GM23248 (cell line): Measurements from ENCODE around the gene PPP2R5D.
"Not testable (repeated sequence)": the region's sequence is repeated elsewhere in the genome, so short reads cannot be mapped to it uniquely, and the experiment has no call there.

Source experiments
- EZH2 ChIP-seq: fragments of 200-600 bp; sonication (generic); IDR thresholded peaks from 2 replicates; pipeline ENCODE4 v1.6.1; 2018; ENCODE audit warnings: antibody characterized with exemption, mild to moderate bottlenecking; ENCODE audit not compliant: insufficient read depth, poor library complexity, severe bottlenecking
- EZH2phosphoT487 ChIP-seq: fragments of 200-600 bp; sonication (generic); IDR thresholded peaks from 2 replicates; pipeline ENCODE4 v1.6.1; 2018; ENCODE audit warnings: antibody characterized with exemption, moderate library complexity, mild to moderate bottlenecking, low read depth; ENCODE audit not compliant: insufficient read depth

GRCh38 chr6:42998205-42998604 lies 13.8 kb downstream of the PPP2R5D start:
- not testable (repeated sequence) for TF ChIP-seq EZH2, EZH2phosphoT487
